ENCODE results near the gene DBH. TPM values are rescaled to one million over a fixed set of nuclear protein-coding genes. Genes with fewer than 3 reads are reported as not detected.

Gene DBH
- total RNA-seq, 4 donors from 2014 or later: 0.11 to 0.15 TPM; not detected in 2

- H3K36me3 ChIP-seq: no peaks in the 10 kb centered on the region
- intact Hi-C loops (cut with DNase I): no loop called here
- no peaks in the 10 kb centered on the region for H3K9me3 ChIP-seq
- DNase-seq: no peak
- TF ChIP-seq CTCF (IDR thresholded peaks at IDR 0.05): no peak
- no peak for TF ChIP-seq POLR2A (IDR thresholded peaks at IDR 0.05)
- WGBS, 2 donors: 92 to 93% methylated on average over 15 to 23 of the region's 23 CpGs
- no peaks in the 10 kb centered on the region for H3K27me3 ChIP-seq
- peaks cover 8 to 22% of the 10 kb centered on the region in 2 donors for H3K4me1 ChIP-seq
- H3K4me3 ChIP-seq (replicated peaks in 1 of 3): no peak overlapping the region
- no peak overlapping the region for H3K27ac ChIP-seq
Measured at GRCh38 chr9:133704711-133705181, 68.6 kb downstream of the DBH start.

GRCh38 chr9:133705576-133705975, 69.4 kb downstream of the DBH start:
- H3K9me3 ChIP-seq: no peaks in the 10 kb centered on the region
- no peak for DNase-seq
- TF ChIP-seq CTCF (IDR thresholded peaks at IDR 0.05) (no peak), POLR2A (IDR thresholded peaks at IDR 0.05) (no peak)
- H3K27me3 ChIP-seq: no peaks in the 10 kb centered on the region
- peaks cover 8 to 22% of the 10 kb centered on the region in 2 donors for H3K4me1 ChIP-seq
- H3K27ac ChIP-seq: no peak overlapping the region
- 79 to 94% methylated on average over 10 of the region's 10 CpGs for WGBS, 2 donors
- no peak overlapping the region for H3K4me3 ChIP-seq (replicated peaks in 1 of 3)
- H3K36me3 ChIP-seq: no peaks in the 10 kb centered on the region
- intact Hi-C loops (cut with DNase I): no loop called here

GRCh38 chr9:133706307-133707050, 70.3 kb downstream of the DBH start:
- intact Hi-C loops (cut with DNase I): no loop called here
- Histone ChIP-seq H3K27ac (no peak overlapping the region), H3K36me3 (no peaks in the 10 kb centered on the region), H3K9me3 (no peaks in the 10 kb centered on the region), H3K4me1 (peaks cover 8 to 22% of the 10 kb centered on the region in 2 donors), H3K4me3 (replicated peaks in 1 of 3) (no peak overlapping the region), H3K27me3 (no peaks in the 10 kb centered on the region)
- no peak for DNase-seq
- 61 to 73% methylated on average over 9 to 12 of the region's 12 CpGs for WGBS, 2 donors
- TF ChIP-seq CTCF (IDR thresholded peaks at IDR 0.05): no peak

- peak overlapping the region in 2 of 3 donors; percentile 12 to 30 for H3K27ac ChIP-seq
- H3K4me1 ChIP-seq: peaks cover 8 to 24% of the 10 kb centered on the region in 2 donors
- H3K4me3 ChIP-seq (replicated peaks in 1 of 3): no peak overlapping the region
- intact Hi-C loops (cut with DNase I): no loop called here
- TF ChIP-seq CTCF (IDR thresholded peaks at IDR 0.05) (no peak), POLR2A (IDR thresholded peaks at IDR 0.05) (no peak)
- no peaks in the 10 kb centered on the region for H3K27me3 ChIP-seq
- no peaks in the 10 kb centered on the region for H3K36me3 ChIP-seq
- DNase-seq: no peak
- no peaks in the 10 kb centered on the region for H3K9me3 ChIP-seq
- 64 to 74% methylated on average over 14 to 17 of the region's 17 CpGs for WGBS, 2 donors
Measured at GRCh38 chr9:133707065-133707762, 71.1 kb downstream of the DBH start.

GRCh38 chr9:133707763-133708245, 71.6 kb downstream of the DBH start:
- no peak overlapping the region for H3K4me3 ChIP-seq (replicated peaks in 1 of 3)
- H3K27ac ChIP-seq: no peak overlapping the region
- H3K4me1 ChIP-seq: peaks cover 2 to 18% of the 10 kb centered on the region in 2 donors
- DNase-seq: no peak
- intact Hi-C loops (cut with DNase I): no loop called here
- H3K27me3 ChIP-seq: no peaks in the 10 kb centered on the region
- H3K9me3 ChIP-seq: no peaks in the 10 kb centered on the region
- H3K36me3 ChIP-seq: no peaks in the 10 kb centered on the region
- WGBS, 2 donors: 83 to 89% methylated on average over 14 to 15 of the region's 15 CpGs
- TF ChIP-seq CTCF (IDR thresholded peaks at IDR 0.05): no peak
- no peak for TF ChIP-seq POLR2A (IDR thresholded peaks at IDR 0.05)
